Measurements from ENCODE around the gene SAE1. TPM values are rescaled to one million over a fixed set of nuclear protein-coding genes. Genes with fewer than 3 reads are reported as not detected.
A peak's percentile ranks its signal among the peaks of the same experiment; 100 is the strongest.

SAE1 gene
- total RNA-seq = 10 to 100 TPM; 48.4 to 73.0 TPM

- Histone ChIP-seq H3K4me3 (peak within 1 kb of the TSS; percentile 60 to 71), H3K36me3 (no peaks in the 10 kb centered on the region), H3K4me1 (replicated peaks) (no peaks in the 10 kb centered on the region), H3K27ac (peak within 1 kb of the TSS; percentile 88 to 89), H3K27me3 (replicated peaks; ENCODE audit: insufficient read depth) (no peaks in the 10 kb centered on the region), H3K9me3 (no peaks in the 10 kb centered on the region)
- under 1% methylated on average over 51 of the region's 51 CpGs for WGBS
- intact Hi-C loops (cut with DNase I) = no loop called here
- TF ChIP-seq POLR2A (IDR thresholded peaks at IDR 0.05) (peak; percentile 88), POLR2AphosphoS5 (IDR thresholded peaks at IDR 0.05) (peak; percentile 99), CTCF (IDR thresholded peaks at IDR 0.05) (peak; percentile 41 to 92 (median 86))
- peak; percentile 87 for DNase-seq (ENCODE audit: low spot score)
Measured at GRCh38 chr19:47130589-47131227, at the start of gene SAE1. Gene SAE1, plus strand, starts transcription at chr19:47130835. Its CDS starts 96 bp downstream, at chr19:47130931.

- no peak for DNase-seq (ENCODE audit: low spot score)
- TF ChIP-seq POLR2A (IDR thresholded peaks at IDR 0.05) (no peak), CTCF (IDR thresholded peaks at IDR 0.05) (no peak), POLR2AphosphoS5 (IDR thresholded peaks at IDR 0.05) (no peak)
- Histone ChIP-seq H3K36me3 (peaks cover 22 to 30% of the 10 kb centered on the region in 2 donors), H3K9me3 (no peaks in the 10 kb centered on the region), H3K27me3 (replicated peaks; ENCODE audit: insufficient read depth) (no peaks in the 10 kb centered on the region), H3K4me1 (replicated peaks) (no peaks in the 10 kb centered on the region), H3K4me3 (no peak overlapping the region), H3K27ac (no peak overlapping the region)
- intact Hi-C loops (cut with DNase I) = no loop called here
- WGBS = 75% methylated on average over 5 of the region's 6 CpGs
Measured at GRCh38 chr19:47081095-47081494, 49.5 kb upstream of the SAE1 start.

- TF ChIP-seq POLR2AphosphoS5 (IDR thresholded peaks at IDR 0.05) (no peak), CTCF (IDR thresholded peaks at IDR 0.05) (no peak), POLR2A (IDR thresholded peaks at IDR 0.05) (no peak)
- no peak for DNase-seq (ENCODE audit: low spot score)
- 95% methylated on average over 5 of the region's 5 CpGs for WGBS
- no peak overlapping the region for H3K27ac ChIP-seq
- no peak overlapping the region for H3K4me3 ChIP-seq
- H3K27me3 ChIP-seq (replicated peaks; ENCODE audit: insufficient read depth) = no peaks in the 10 kb centered on the region
- intact Hi-C loops (cut with DNase I) = no loop called here
- no peaks in the 10 kb centered on the region for H3K9me3 ChIP-seq
- H3K36me3 ChIP-seq = peaks cover 22 to 30% of the 10 kb centered on the region in 2 donors
- no peaks in the 10 kb centered on the region for H3K4me1 ChIP-seq (replicated peaks)
Measured at GRCh38 chr19:47082493-47082892, 48.1 kb upstream of the SAE1 start.

- Histone ChIP-seq H3K4me3 (no peak overlapping the region), H3K4me1 (replicated peaks) (no peaks in the 10 kb centered on the region), H3K9me3 (no peaks in the 10 kb centered on the region), H3K36me3 (peaks cover 22 to 38% of the 10 kb centered on the region in 2 donors), H3K27me3 (replicated peaks; ENCODE audit: insufficient read depth) (no peaks in the 10 kb centered on the region), H3K27ac (no peak overlapping the region)
- TF ChIP-seq POLR2A (IDR thresholded peaks at IDR 0.05) = no peak
- TF ChIP-seq CTCF (IDR thresholded peaks at IDR 0.05) = no peak
- no peak for TF ChIP-seq POLR2AphosphoS5 (IDR thresholded peaks at IDR 0.05)
- intact Hi-C loops (cut with DNase I) = no loop called here
- DNase-seq (ENCODE audit: low spot score) = no peak
- WGBS = 89% methylated on average over 24 of the region's 24 CpGs
Measured at GRCh38 chr19:47084879-47085439, 45.7 kb upstream of the SAE1 start.

GRCh38 chr19:47086280-47086679, 44.4 kb upstream of the SAE1 start:
- Histone ChIP-seq H3K27ac (no peak overlapping the region), H3K4me1 (replicated peaks) (no peaks in the 10 kb centered on the region), H3K4me3 (no peak overlapping the region), H3K36me3 (peaks cover 22 to 41% of the 10 kb centered on the region in 2 donors), H3K27me3 (replicated peaks; ENCODE audit: insufficient read depth) (no peaks in the 10 kb centered on the region), H3K9me3 (no peaks in the 10 kb centered on the region)
- no peak for TF ChIP-seq CTCF (IDR thresholded peaks at IDR 0.05)
- TF ChIP-seq POLR2A (IDR thresholded peaks at IDR 0.05) = no peak
- no peak for TF ChIP-seq POLR2AphosphoS5 (IDR thresholded peaks at IDR 0.05)
- intact Hi-C loops (cut with DNase I) = no loop called here
- WGBS = 94% methylated on average over 17 of the region's 17 CpGs
- DNase-seq (ENCODE audit: low spot score) = no peak
